Peyer's patch (tissue), 4 donors: ENCODE data around the gene ZBP1.

ENCODE experiments used
- POLR2A ChIP-seq, 2 donors: fragments of 450-650 bp; IDR thresholded peaks; one replicate each; pipeline ENCODE4 v1.5.1; 2017; ENCODE audit warnings: antibody characterized with exemption in 2 of 2, mild to moderate bottlenecking in 2 of 2, moderate library complexity in 2 of 2
- TF ChIP-seq, protein P1 (sequence below), 6 experiments: fragments of 450-650 bp in 4 of 6; fragments of 200-600 bp in 2 of 6; sonication (generic) in 1 of 6; IDR thresholded peaks; one replicate each; pipeline ENCODE4 v1.5.1; 2017 to 2019; ENCODE audit warnings: antibody characterized with exemption in 6 of 6, mild to moderate bottlenecking in 3 of 6, moderate library complexity in 1 of 6

DNA sequence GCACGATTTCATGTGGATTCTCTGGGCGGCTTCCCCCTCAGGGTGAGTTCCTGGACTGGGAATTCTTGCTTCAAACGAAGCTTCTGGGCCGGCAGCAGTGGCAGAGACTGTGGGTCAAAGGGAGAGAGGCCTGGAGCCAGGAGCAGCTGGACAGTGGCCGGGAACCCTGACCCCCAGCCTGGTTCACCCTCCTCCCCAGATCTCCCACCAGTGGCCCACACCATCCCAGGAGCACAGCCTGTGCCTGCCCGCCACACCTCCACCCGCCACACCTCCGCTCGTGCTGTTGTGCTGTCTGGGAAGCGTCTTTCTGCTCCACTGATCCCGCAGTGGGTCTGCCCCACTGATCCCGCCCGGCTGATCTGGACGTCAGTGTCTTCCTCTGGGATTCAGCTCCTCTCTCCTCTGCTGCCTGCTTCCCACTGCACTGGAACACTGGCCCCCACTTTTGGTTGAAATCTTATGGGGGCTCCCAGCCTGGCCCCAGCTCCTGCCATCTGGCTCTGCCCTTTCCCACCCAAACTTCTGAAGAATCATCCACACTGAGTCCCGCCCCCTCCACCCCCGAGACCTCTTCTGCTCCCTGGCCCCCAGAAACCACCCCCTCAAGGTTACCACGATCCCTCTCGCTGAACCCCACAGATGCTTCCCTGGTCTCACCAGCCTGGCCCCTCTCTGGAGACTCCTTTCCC lies 9.8 kb downstream of the ZBP1 start:
- TF ChIP-seq, protein P1, sequence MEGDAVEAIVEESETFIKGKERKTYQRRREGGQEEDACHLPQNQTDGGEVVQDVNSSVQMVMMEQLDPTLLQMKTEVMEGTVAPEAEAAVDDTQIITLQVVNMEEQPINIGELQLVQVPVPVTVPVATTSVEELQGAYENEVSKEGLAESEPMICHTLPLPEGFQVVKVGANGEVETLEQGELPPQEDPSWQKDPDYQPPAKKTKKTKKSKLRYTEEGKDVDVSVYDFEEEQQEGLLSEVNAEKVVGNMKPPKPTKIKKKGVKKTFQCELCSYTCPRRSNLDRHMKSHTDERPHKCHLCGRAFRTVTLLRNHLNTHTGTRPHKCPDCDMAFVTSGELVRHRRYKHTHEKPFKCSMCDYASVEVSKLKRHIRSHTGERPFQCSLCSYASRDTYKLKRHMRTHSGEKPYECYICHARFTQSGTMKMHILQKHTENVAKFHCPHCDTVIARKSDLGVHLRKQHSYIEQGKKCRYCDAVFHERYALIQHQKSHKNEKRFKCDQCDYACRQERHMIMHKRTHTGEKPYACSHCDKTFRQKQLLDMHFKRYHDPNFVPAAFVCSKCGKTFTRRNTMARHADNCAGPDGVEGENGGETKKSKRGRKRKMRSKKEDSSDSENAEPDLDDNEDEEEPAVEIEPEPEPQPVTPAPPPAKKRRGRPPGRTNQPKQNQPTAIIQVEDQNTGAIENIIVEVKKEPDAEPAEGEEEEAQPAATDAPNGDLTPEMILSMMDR (IDR thresholded peaks at IDR 0.05) = no peak
- no peak for TF ChIP-seq POLR2A (IDR thresholded peaks at IDR 0.05)
